GM18909 (cell line): Measurements from ENCODE around the gene THSD7B.
"Not testable (repeated sequence)": the region's sequence is repeated elsewhere in the genome, so short reads cannot be mapped to it uniquely, and the experiment has no call there.

Experiments used
- ATAC-seq: cut with Tn5 transposase; IDR thresholded peaks from one replicate; pipeline ENCODE4 v1.9.1; 2021; ENCODE audit warnings: mild to moderate bottlenecking; ENCODE audit not compliant: unreplicated experiment, poor library complexity

Gene THSD7B

DNA sequence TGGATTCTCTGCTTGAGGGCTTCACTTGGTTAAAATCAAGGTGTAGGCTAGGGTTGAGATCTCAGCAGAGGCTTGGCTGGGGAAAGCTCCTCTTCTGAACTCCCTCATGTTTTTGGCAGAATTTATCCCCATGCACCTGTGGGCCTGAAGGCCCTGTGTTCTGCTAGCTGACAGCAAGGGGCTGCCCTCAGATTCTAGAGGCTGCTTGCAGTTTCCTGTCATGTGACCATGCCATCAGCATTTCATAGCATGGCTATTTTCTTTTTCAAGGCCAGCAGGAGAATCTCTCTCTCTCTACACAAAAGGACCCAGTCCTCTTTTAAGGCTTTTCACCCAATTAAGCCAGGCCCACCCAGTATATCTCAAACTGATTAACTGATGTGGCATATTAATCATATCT is 684.1 kb downstream of the THSD7B start:
- ATAC-seq: no peak

DNA sequence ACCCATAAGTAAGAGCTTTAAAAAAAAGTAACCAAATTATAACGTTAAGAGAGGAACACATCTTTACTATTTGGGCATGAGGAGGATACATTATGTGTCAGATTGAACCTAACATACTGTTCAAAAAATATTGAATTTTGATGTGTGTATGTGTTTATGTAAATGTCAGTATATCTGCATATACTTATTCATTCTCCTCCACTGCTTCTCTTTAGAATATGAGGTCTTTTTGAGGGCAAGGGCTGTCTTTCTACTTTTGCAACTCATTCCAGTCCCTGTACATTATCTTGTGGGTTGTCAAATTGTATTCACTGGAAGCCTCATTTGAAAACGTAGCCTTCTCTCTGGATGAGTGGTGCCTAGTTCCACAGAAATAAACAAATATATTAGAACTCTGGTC is 689.5 kb downstream of the THSD7B start:
- ATAC-seq: no peak

DNA sequence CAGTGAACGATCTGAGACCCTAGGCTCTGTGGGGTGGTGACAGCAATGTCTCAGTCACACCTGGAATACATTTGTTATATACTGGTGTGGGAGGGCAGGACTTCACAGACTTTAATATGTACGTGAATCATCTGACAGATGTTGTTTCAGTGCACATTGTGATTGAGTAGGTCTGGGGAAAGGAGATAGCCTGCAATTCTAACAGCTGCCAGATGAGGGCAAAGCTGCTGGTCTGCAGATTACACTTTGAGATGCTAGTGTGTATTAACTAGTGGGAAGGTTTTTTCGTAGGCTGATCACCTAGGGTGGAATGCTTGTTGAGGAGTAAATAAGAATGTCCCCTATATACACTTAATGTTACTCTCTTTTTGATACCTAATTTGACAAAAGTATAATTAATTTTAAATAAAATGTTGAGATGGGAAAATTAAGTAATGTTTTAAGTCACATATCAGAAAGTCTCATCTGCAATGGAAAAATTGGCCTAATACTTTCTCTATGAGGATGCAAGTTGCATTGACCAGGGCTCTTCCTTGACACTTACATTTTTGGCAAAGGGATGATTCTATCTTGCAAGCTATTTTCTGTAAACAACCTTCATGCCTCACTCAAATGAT is 702.0 kb downstream of the THSD7B start:
- ATAC-seq: peak; percentile 92

GRCh38 chr2:137493261-137493660 is 727.9 kb downstream of the THSD7B start:
- ATAC-seq: no peak

DNA sequence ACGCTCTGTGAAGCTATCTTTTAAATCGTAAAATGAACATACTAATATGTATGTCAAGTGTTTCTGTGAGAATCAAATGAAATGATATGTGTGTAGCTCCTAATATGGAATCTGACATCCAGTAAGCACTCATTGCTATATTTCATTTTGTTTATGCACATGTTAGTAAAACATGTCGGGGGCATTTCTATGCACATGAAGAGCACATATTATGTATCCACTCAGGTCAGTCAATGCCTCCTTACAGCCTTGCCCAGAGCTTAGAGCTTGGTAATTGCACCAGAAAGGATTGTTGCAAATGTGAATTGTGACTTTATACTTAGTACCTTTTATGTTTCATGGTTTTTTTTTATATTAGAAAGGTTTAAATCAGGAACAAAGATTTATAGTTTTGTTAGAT is 735.3 kb downstream of the THSD7B start:
- no peak for ATAC-seq

DNA sequence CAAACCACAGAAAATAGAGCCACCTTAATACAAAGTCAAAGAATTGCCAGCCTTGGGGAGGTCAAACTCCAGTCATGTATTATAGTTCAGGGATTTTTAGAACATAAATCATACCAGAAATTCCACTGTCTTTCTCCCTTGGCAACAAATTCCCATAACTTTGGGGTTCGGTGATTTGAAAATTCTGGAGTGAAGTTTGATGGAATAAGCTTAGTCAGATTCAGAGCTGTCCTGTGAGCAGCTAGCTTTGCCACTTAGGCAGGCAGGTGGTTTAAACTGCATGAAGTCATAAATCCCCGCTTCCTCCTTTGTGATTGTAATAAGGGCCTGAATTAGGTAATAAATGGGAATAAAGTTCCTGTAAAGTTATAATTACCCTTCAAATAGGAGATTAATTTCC is 741.9 kb downstream of the THSD7B start:
- no peak for ATAC-seq

DNA sequence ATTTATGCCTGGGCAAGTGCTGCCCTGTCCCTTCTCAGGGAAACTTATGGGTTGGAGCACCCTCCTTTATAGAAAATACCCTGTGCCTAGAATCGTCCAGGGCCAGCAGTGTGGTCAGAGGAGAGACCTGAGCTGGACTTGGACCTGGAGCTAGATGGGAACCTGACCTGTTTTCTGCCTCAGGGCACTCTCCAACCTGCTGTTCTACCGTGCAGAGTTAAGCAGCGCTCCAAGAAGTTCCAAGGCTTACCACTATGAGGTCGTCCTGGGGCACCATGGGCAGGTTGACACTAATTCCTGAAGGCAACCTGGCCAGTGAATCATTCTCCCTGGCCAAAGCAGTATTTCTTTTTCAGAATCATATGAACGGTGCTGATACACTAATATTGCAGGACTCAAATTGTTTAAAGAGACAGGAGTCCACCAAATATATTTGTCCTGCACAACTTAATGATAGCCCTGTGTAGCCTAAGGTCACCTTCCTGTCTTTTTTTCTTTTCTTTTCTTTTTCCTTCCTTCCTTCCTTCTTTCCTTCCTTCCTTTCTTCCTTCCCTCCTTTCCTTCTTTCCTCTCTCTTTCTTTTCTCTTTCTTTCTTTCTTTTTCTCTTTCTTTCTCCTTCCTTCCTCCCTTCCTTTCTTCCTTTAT is 743.5 kb downstream of the THSD7B start:
- ATAC-seq: no peak

GRCh38 chr2:137511526-137511925 is 746.2 kb downstream of the THSD7B start:
- ATAC-seq: no peak

DNA sequence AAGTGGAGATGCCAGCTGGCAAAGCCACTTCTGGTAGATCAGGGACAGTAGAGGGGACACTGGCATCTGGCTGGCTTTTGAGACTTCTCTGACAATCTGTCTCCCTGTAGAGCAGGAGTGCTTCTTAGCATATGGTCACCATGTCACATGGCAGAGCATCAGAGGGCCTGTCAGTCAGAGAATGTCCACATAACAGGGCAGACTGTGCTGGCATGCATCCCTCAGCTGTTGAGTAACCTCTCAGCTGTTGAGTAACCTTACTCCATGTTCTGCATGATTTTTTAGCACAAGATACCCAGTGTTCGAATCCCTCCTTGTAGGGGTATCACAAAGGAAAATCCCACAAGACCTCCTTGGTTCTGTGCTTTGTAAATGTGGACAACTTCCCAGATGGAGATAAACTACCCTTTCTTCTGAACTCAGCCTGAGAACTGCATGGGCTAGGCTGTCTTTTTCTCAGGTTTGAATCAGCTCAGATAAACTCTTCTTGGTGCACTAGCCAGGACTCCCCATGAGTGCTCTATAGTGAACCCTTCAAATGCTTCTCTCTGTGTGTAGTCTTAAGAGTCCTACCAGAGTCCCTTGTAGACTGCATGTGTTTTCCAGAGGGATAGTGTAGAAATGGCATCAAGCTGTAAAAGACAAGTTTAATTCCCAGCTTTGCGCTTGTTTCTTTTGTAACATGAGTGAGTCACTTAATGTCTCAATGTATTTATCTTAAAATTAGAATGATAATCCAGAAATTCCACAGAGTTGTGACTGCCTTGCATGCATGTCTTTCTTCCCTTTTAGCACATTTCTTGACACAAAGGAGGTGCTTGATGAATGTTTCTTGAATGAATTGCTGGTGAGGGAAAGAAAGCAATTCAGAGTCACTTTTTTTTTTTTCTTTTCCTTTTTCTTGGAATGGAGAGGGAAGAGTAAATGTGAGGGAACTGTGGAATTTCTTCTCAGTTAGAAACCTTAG is 756.6 kb downstream of the THSD7B start:
- ATAC-seq: no peak

DNA sequence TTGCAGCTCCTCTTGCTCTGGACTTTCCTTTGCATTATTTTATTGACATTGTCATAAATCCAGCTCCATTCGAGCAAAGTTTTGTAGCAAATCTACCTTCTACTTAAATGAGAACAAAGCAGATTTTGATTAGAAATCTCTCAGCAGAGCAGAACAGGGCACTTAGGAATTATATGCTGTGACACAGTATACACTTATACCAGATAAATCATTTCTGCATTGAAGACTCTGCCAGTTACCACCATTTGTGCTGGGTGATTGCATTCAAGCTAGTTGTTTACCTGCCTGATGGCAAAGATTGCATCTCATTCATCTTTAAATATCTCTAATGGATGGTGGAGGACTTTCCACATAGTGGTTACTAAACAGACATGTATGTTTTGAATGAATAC is 757.3 kb downstream of the THSD7B start:
- no peak for ATAC-seq

DNA sequence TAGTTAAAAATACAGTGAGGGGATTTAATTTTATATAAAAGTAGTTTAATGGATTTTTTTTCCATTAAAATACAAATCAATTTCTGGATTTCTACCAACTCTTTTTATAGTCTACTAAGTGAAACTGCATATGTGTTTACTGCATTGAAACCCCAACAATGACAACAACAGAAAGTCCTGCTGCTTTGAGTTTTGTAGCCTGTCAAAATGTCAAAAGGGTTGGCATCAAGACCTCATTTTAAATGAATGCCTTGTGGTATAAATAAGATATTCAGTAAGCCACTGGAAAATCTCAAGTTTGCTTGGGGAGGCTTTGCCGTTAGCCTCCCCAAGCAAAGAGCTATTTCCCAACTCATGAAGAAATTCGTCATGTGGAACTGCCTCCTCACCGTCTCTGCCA is 758.6 kb downstream of the THSD7B start:
- ATAC-seq: no peak

GRCh38 chr2:137525132-137525531 is 759.8 kb downstream of the THSD7B start:
- ATAC-seq: no peak

DNA sequence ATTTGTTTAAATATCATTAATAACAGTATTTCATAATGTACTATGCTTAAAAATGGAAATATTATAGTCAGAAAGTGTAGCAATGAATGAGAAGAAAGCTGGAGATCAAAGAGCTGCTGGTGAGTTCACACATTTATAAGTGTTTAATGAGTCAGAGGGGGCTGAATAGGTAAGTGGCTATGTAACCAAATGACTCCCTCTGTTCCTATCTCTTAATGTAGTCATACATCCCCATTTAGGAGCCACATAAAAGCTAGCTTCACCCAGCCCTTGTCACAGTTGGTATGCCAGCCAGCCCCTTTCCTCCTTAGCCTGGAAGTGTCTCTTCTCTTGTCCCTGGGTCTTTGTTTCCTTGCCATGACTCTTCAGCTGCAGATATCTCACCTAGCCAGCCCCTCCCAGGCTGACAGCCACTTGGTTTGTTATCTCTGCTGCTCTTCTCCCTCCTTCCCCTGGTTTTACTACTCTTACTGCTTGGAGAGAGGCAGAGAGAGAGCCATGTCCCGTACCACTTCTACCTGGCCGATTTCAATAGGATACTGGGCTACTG is 760.4 kb downstream of the THSD7B start:
- no peak for ATAC-seq

DNA sequence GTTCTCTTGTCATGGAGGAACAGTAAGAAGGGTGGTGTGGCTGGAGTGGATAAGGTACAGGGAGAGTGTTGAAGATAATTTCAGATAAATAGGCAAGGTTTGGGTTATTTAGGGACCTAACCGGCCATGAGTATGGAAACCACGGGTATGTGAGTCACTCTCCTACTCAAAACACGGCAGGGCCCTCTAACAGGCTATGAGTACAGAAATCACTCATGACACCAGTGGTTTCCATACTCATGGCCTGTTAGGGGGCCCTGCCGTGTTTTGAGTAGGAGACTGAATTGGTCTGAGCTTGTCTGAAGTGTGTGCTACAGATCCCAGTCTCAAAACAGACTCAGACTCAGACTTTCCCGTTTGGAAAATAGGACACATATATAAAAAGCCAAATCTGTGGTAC is 770.6 kb downstream of the THSD7B start:
- ATAC-seq: no peak

DNA sequence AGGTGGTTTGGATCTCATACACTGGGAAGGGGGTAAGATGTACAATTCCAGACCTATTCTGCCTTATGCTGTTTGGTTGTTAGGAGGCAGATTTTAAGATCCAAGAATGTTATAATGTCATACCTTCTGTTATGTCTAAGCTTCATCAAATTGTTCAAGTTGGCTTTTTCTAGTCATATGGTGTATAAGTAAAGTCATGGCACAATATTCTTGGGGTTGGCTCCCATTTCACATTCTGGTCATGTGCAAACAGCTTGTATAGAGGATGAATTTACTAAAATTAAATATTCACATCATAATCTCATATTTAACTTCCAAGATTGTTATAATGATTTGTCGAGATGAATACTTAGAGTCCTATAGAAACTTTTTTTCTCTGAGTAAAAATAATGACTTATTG is 774.0 kb downstream of the THSD7B start:
- no peak for ATAC-seq

DNA sequence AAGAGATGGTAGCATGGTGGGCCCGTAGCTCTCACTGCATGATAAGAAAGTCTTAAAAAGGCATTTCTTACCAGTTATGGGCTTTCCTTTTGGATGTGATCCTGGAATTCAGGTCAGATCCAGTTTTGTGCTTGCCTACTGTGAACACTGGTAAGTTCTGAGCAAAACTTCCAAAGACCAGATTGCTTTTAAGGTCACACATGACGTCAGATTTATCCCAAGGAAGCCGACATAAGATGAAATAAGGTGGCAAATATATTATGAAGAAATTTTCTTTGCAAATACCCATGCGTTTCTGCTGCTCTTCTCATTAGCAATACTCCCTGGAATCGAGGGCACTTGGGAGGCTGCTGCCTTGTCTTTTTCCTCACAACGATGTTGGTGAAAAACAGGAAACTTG is 782.5 kb downstream of the THSD7B start:
- ATAC-seq: no peak

DNA sequence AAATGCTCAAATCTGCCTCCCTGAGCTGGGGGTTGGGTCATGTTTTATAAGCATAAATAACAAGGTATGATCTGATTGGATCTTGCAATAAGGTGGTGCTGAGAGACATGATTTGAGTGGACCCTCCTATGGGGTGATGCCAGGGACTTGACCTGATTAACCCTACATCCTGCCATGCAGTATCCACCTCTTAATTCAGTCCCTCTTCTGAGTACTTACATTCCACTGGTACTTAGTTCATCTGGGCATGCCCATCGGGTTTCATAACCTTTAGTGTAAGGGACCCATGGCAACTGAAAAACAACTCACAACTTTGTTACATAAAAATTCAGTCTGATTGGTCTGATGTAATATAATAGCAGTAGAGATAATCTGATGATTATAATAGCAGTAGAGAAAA is 801.0 kb downstream of the THSD7B start:
- no peak for ATAC-seq

DNA sequence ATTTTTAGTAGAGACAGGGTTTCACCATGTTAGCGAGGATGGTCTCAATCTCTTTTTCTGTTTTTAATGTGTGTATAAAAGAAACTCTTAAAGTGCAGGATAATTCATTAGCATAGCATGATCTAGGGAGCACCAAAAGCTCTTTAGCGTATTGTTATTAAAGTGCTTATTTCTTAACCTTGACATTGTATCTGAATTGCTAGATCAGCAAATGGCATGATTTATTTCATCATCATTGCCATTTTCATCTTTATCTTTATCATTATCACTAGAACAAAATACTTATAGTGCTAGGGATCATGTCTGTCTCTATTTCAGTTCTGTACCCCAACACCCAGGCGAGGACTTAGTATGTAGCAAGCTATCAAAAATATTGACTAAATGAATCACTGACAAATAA is 805.1 kb downstream of the THSD7B start:
- ATAC-seq: no peak

DNA sequence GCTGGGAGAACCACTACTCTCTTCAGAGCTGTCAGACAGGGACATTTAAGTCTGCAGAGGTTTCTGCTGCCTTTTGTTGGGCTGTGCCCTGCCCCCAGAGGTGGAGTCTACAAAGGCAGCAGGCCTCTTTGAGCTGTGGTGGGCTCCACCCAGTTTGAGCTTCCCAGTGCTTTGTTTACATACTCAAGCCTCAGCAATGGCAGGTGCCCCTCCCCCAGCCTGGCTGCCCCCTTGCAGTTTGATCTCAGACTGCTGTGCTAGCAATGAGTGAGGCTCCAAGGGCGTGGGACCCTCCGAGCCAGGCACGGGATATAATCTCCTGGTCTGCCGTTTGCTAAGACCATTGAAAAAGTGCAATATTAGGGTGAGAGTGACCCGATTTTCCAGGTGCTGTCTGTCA is 822.5 kb downstream of the THSD7B start:
- ATAC-seq: not testable (repeated sequence)

DNA sequence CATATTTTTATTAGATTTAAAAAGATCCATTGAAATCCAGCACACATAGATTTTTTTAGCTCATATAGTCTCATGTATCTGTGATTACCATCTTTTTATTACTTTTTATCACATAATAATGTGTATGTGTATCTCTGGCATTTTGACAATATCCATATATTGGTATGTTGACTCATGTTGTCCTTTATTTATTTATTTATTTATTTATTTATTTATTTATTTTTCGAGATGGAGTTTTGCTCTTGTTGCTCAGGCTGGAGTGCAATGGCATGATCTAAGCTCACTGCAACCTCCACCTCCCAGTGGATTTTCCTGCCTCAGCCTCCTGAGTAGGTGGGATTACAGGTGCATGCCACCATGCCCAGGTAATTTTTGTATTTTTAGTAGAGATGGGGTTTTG is 823.2 kb downstream of the THSD7B start:
- not testable (repeated sequence) for ATAC-seq

GRCh38 chr2:137590102-137590501 is 824.8 kb downstream of the THSD7B start:
- no peak for ATAC-seq
